Central memory CD8-positive, alpha-beta T cell (primary cell): ENCODE data around the gene ROR1.

Experiments
- ATAC-seq: fragments of 150-1000 bp; cut with Tn5 transposase; replicated peaks from 2 replicates; pipeline ENCODE4 v1.10.0; 2022; ENCODE audit warnings: mild to moderate bottlenecking, moderate FRiP score, moderate number of reproducible peaks; ENCODE audit not compliant: poor library complexity, severe bottlenecking; ENCODE audit errors: extremely low read depth
- DNase-seq, 2 donors: peaks; one replicate each; pipeline ENCODE4 v3.0.0; 2021; ENCODE audit warnings: low spot score in 2 of 2
- H3K27ac Mint-ChIP-seq: one replicate; pipeline ENCODE4 v1.8.0; 2022; ENCODE audit warnings: low read depth, mild to moderate bottlenecking, moderate library complexity, mixed read lengths
- H3K27me3 Mint-ChIP-seq: one replicate; pipeline ENCODE4 v1.8.0; 2022; ENCODE audit warnings: mixed read lengths
- H3K36me3 Mint-ChIP-seq: one replicate; pipeline ENCODE4 v1.8.0; 2022; ENCODE audit warnings: mild to moderate bottlenecking, moderate library complexity, mixed read lengths; ENCODE audit not compliant: insufficient read depth
- H3K4me1 Mint-ChIP-seq: one replicate; pipeline ENCODE4 v1.8.0; 2022; ENCODE audit warnings: mixed read lengths
- H3K4me3 Mint-ChIP-seq: one replicate; pipeline ENCODE4 v1.8.0; 2022; ENCODE audit warnings: mild to moderate bottlenecking, moderate library complexity, mixed read lengths
- H3K9me3 Mint-ChIP-seq: one replicate; pipeline ENCODE4 v1.8.0; 2022; ENCODE audit warnings: mixed read lengths

The ROR1 gene

DNA sequence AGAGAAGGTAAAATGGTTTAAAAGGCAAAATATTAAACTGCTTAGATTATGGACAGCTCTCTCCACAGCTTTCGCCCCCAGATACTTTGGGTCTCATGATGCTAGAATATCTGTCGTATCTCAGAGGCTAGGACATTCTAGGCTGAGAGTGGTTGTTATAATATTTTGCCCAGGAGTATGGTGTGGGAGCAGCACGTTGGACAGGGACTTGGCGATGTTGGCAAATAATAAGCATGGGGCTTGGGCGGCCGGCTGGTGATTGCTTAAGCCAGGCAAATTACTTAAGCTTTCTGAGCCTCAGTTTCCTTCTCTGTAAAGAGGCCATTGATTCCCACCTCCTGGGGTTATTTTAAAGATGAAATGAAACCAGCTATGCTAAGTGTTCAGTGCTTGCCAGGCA, 133.2 kb downstream of the ROR1 start:
- Mint-ChIP-seq H3K36me3 (no peaks in the 10 kb centered on the region), H3K4me1 (no peaks in the 10 kb centered on the region), H3K9me3 (no peaks in the 10 kb centered on the region), H3K27me3 (peaks cover 35% of the 10 kb centered on the region), H3K27ac (no peak overlapping the region), H3K4me3 (no peak overlapping the region)
- DNase-seq, result no peak
- ATAC-seq, result no peak

DNA sequence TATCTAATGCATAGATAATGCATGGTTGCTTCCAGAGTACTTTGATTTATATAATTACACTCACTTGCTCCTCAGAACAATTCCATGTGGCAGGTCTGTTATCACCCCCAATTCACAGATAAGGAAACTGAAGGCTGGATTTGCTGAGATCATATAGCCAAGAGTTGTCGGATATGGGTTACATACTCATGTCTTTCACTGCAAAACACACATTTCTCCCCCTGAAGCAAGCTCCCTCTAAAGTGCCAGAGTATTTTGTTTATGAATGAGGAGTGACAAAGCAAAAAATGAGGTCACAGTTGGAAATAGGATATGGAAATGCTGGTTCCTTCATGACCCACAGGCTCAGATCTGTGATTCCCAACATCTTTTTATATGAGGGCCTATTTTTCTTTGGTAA, 134.2 kb downstream of the ROR1 start:
- DNase-seq, result no peak
- Mint-ChIP-seq H3K4me3 (no peak overlapping the region), H3K9me3 (no peaks in the 10 kb centered on the region), H3K4me1 (no peaks in the 10 kb centered on the region), H3K27me3 (peaks cover 42% of the 10 kb centered on the region), H3K27ac (no peak overlapping the region), H3K36me3 (no peaks in the 10 kb centered on the region)
- ATAC-seq, result no peak

DNA sequence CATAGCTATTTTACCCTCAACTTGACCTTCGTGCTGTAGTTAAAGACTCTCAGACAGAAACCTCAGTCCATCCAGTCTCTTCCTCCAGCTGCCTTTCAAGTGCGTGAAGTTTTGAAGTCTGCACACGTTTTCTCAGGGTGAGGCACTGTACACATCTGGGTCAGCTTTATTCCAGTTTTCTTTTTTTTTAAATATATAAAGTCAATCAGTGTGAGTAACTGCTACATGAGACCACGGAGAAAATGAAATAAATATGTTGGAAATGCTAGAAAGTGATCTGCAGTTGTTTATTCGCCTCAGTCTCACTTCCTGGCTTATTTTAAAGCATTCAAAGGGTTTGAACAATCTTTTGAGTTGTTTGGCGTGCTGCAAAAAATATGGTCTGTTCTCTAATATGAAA, 135.7 kb downstream of the ROR1 start:
- Mint-ChIP-seq H3K9me3 (no peaks in the 10 kb centered on the region), H3K4me1 (no peaks in the 10 kb centered on the region), H3K27me3 (peaks cover 38% of the 10 kb centered on the region), H3K4me3 (no peak overlapping the region), H3K27ac (no peak overlapping the region), H3K36me3 (no peaks in the 10 kb centered on the region)
- no peak for DNase-seq
- no peak for ATAC-seq

DNA sequence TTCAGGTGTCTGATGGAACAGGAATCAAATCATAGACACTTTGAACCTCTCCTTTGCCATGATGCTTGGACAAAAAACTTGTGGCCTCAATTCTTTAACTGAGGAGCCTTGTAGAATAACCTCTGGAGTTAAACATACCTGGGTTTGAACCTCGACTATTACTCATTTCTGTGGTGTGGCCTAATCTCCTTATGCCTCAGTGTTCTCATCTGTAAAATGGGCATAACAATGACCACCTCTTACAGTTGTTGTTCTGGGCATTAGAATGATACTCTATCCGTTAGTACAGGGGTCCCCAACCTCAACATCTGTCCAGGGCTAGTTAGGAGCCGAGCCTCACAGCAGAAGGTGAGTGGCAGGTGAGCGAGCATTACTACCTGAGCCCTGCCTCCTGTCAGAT, 137.2 kb downstream of the ROR1 start:
- Mint-ChIP-seq H3K27ac (no peak overlapping the region), H3K27me3 (peaks cover 46% of the 10 kb centered on the region), H3K36me3 (no peaks in the 10 kb centered on the region), H3K4me3 (no peak overlapping the region), H3K9me3 (no peaks in the 10 kb centered on the region), H3K4me1 (no peaks in the 10 kb centered on the region)
- no peak for ATAC-seq
- DNase-seq, result no peak

DNA sequence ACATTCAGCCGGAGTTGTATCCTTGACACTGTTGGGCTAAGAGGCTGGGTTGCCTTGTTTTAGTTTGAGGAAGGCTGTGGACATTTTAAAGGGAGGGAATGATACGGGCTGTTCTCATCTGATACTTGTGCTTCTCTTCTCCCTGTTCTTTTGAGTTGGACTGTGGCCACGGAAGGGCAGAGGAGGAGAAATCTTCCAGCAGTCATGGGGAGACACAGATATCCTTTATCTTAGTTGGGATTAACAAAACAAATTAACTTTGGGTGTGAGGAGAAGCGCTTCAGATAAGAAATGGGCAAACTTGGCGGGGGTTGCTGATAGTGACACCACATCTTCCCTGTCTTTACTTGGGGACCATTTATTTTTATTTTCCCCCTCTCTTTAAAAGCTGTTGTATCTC, 138.8 kb downstream of the ROR1 start:
- no peak overlapping the region for H3K27ac Mint-ChIP-seq
- H3K4me1 Mint-ChIP-seq, result no peaks in the 10 kb centered on the region
- H3K27me3 Mint-ChIP-seq, result peaks cover 46% of the 10 kb centered on the region
- no peak overlapping the region for H3K4me3 Mint-ChIP-seq
- no peaks in the 10 kb centered on the region for H3K9me3 Mint-ChIP-seq
- ATAC-seq (no peak), DNase-seq (no peak)
- no peaks in the 10 kb centered on the region for H3K36me3 Mint-ChIP-seq

DNA sequence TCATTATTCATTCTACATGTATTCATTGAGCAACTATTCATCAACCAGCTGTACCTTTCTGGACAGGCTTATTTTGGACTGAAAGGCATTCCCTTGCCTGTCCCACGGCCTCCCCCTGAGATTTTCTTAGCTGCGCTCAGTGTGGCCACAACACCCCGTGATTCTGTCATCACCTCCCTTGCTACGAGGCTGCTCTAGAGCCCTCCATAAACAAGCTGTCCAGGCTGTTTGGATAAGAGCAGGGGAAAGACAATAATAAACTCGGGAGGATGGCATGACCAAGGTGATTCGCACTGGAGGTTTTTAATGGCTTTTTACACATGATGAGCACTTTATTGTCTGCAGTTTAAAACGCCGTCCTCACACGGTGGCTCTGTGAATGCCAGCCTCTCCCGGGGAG, 139.7 kb downstream of the ROR1 start:
- Mint-ChIP-seq H3K27ac (no peak overlapping the region), H3K9me3 (no peaks in the 10 kb centered on the region), H3K36me3 (no peaks in the 10 kb centered on the region), H3K4me1 (no peaks in the 10 kb centered on the region), H3K27me3 (peaks cover 37% of the 10 kb centered on the region), H3K4me3 (no peak overlapping the region)
- no peak for DNase-seq
- no peak for ATAC-seq

DNA sequence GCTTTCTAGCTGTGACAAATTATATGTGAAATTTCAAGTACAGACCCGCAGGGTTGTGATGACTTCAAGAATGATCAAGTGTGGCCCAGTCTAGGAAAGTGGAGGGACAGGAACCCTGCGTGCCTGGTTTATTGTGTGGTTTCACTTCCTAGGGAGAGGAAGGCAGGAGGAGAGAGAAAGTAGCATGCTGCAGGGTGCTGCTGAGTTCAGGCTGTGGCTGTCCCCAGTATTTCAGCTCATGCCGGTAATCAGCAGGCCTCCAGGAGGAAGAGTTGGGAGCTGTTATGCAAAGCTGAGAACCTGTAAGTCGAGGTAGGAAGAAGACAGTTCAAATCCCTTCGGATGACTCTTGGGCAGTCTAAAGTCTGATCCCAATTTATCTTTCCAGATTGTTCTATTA, 140.4 kb downstream of the ROR1 start:
- no peak overlapping the region for H3K27ac Mint-ChIP-seq
- H3K9me3 Mint-ChIP-seq, result no peaks in the 10 kb centered on the region
- no peaks in the 10 kb centered on the region for H3K4me1 Mint-ChIP-seq
- H3K27me3 Mint-ChIP-seq, result peaks cover 30% of the 10 kb centered on the region
- H3K36me3 Mint-ChIP-seq, result no peaks in the 10 kb centered on the region
- no peak for DNase-seq
- no peak overlapping the region for H3K4me3 Mint-ChIP-seq
- ATAC-seq, result no peak

DNA sequence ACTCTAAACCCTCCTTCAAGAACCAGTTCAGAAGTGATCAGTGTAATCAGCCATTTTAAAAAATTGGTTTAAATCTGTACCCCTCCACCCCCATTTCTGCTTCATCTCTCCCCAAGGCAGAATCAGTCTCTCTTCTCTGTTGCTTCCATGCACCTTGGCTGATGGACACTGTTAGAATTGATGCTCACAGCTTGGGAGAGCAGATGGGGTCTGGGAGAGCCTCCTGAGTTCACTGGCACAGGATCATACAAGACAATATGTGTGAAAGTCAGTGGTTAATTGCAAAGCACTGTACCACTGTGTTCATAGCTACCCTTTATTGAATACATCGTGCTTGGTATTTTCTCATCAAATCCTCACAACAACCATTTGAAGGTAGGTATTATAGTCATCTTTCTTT, 140.9 kb downstream of the ROR1 start:
- Mint-ChIP-seq H3K4me1 (no peaks in the 10 kb centered on the region), H3K27me3 (peaks cover 28% of the 10 kb centered on the region), H3K36me3 (no peaks in the 10 kb centered on the region), H3K27ac (no peak overlapping the region), H3K4me3 (no peak overlapping the region), H3K9me3 (no peaks in the 10 kb centered on the region)
- no peak for ATAC-seq
- no peak for DNase-seq

DNA sequence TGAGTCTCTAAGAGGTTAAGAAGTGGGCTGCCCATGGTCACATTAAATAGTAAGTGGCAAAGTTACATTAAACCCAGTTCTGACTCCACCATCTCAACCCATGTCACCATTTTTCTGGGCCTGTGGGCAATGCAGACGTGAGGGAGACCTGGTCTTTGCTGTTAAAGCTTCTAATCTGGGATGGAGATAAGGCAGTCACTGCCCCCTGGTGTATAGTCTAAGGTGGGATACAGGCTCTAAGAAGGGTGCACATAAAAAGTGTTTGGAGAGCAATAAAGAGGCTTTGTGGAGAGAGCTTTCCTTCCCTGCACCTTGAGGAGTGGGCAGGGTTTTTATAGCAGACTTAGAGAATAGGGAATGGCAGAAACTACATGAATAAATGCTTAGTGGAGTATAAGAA, 141.3 kb downstream of the ROR1 start:
- DNase-seq, result no peak
- Mint-ChIP-seq H3K36me3 (no peaks in the 10 kb centered on the region), H3K27me3 (peaks cover 28% of the 10 kb centered on the region), H3K27ac (no peak overlapping the region), H3K4me1 (no peaks in the 10 kb centered on the region), H3K9me3 (no peaks in the 10 kb centered on the region), H3K4me3 (no peak overlapping the region)
- ATAC-seq, result no peak

DNA sequence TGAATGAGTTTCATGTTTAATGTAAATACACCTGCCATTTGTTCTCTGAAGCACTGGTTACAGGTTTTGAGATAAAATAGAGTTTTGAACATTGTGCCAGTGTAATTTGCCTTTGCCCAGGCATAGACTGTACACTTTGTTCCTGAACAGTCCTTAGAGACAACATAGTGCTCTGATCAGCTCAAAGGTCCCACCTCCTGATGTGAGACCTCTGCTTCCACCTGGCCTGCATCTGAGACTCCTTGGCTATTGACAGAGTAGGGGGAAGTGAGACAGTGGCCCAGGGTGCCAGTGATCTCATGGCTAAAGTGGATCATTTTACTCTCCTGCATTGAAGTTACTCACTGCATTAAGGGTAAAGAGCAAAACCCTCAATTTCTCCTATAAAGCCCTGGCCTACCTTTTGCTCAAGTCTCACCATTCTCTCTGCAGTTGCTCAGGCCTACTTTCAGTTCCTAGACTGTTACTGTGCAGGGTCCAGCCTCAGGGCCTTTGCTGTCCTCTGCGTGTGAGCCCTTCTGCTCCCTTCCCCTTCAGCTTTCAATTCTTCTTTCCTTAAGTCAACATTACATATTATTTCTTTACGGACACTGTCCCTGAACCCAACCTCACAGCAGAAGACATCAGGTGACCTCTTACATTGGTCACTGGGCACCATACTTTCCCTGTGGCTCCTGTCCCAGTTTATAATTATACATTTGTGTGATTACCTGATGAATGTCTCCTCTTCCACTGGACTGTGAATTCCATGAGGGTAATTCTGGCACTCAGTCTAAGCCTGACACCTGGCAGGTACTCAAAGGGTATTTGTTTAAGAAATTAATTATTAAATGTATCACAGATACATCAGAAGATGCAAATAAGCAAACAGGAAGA, 142.9 kb downstream of the ROR1 start:
- DNase-seq, result no peak
- no peak for ATAC-seq
- H3K27me3 Mint-ChIP-seq, result peaks cover 28% of the 10 kb centered on the region
- H3K27ac Mint-ChIP-seq, result no peak overlapping the region
- no peaks in the 10 kb centered on the region for H3K4me1 Mint-ChIP-seq
- H3K4me3 Mint-ChIP-seq, result no peak overlapping the region
- H3K36me3 Mint-ChIP-seq, result no peaks in the 10 kb centered on the region
- H3K9me3 Mint-ChIP-seq, result no peaks in the 10 kb centered on the region

DNA sequence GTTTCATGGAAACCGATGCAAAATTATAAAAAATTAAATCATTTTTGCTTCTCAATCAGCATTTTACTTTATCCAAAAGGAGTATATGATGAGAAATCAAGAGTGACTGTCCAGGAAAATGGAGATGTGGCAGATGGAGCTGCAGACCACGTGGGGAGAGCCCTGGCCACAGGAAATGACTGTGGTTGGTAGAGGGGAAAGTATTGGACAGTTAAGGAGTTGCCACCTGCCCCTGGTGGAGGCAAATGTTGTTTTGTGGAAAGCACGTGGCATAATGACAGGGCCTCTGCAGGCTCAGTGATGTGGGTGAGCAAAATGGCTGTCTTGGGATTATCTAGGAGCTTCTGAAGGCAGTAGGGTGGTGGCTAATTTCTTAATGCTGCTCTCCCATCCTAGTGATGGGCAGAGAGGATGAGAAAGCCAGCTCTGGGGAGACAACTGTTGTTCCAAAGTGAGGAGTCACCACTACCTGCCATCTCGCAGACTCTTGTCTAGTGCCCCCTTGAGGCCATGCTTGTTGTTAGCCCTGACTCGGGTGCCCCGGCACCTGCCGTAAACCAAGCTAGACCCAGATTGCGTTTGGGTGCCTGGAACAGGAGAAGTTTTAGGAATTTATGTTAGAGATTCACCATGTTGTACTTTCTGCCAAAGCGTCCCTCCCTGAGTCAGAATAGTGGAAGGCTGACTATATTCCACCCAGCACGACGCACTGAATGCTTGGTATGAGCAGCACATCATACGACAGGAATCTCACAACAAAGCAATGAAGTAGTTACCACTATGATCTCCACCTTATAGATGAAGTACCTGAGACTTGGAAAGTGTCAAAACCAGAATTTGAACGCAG, 144.0 kb downstream of the ROR1 start:
- Mint-ChIP-seq H3K4me3 (no peak overlapping the region), H3K27me3 (peaks cover 18% of the 10 kb centered on the region), H3K36me3 (no peaks in the 10 kb centered on the region), H3K27ac (no peak overlapping the region), H3K4me1 (no peaks in the 10 kb centered on the region), H3K9me3 (no peaks in the 10 kb centered on the region)
- no peak for ATAC-seq
- DNase-seq, result no peak

DNA sequence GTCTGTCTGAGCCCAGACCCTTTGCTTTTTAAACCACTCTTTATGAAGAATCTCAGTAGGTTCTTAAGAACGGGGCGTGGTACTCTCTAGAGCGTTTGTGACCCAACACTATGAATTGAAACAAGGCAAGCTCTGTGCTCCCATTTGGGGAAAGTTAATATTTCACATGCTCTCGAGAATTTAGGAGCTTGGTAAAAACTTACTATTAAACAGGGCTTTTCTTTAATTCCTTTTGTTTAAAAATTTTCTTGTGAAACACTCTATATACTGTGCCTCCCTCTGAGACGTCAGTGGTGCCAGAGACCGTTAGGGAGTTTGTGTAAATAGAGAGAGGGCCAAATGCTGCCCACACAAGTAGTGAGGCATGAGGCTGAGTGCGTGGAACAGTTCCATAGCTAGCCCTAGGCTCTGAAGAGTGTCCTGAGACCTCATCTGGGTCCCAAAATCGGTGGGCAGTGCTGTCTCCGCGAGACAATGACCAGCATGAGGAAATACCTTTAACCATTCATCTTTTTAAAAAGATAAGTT, 144.7 kb downstream of the ROR1 start:
- no peaks in the 10 kb centered on the region for H3K36me3 Mint-ChIP-seq
- no peak overlapping the region for H3K27ac Mint-ChIP-seq
- peaks cover 16% of the 10 kb centered on the region for H3K27me3 Mint-ChIP-seq
- H3K4me3 Mint-ChIP-seq, result no peak overlapping the region
- H3K4me1 Mint-ChIP-seq, result no peaks in the 10 kb centered on the region
- ATAC-seq, result no peak
- no peaks in the 10 kb centered on the region for H3K9me3 Mint-ChIP-seq
- no peak for DNase-seq
